ENCODE measurements around the gene ATP2A1.

GRCh38 chr16:28891964-28892890 is 13.9 kb downstream of the ATP2A1 start:
- TF ChIP-seq CTCF (IDR thresholded peaks at IDR 0.05; ENCODE audit: low read length) (no peak), EZH2 (IDR thresholded peaks at IDR 0.05; ENCODE audit: borderline replicate concordance, low read length) (no peak)
